ENCODE data around the gene ANO6.
"Not testable (repeated sequence)": the region's sequence is repeated elsewhere in the genome, so short reads cannot be mapped to it uniquely, and the experiment has no call there.

The ANO6 gene

GRCh38 chr12:45242180-45242579 lies 26.3 kb downstream of the ANO6 start:
- DNase-seq = no peak

- DNase-seq = no peak
Measured at GRCh38 chr12:45243963-45244362, 28.1 kb downstream of the ANO6 start.

GRCh38 chr12:45244561-45245343 lies 28.9 kb downstream of the ANO6 start:
- no peak for DNase-seq

GRCh38 chr12:45246236-45246635 lies 30.3 kb downstream of the ANO6 start:
- DNase-seq = no peak

GRCh38 chr12:45247589-45247988 lies 31.7 kb downstream of the ANO6 start:
- DNase-seq = no peak

- no peak for DNase-seq
Measured at GRCh38 chr12:45248095-45248494, 32.2 kb downstream of the ANO6 start.

- DNase-seq = no peak
Measured at GRCh38 chr12:45254254-45254653, 38.4 kb downstream of the ANO6 start.

- no peak for DNase-seq
Measured at GRCh38 chr12:45256721-45257120, 40.8 kb downstream of the ANO6 start.

GRCh38 chr12:45257185-45257930 lies 41.5 kb downstream of the ANO6 start:
- no peak for DNase-seq

GRCh38 chr12:45259675-45260074 lies 43.8 kb downstream of the ANO6 start:
- DNase-seq = no peak

- DNase-seq = no peak
Measured at GRCh38 chr12:45260104-45260815, 44.4 kb downstream of the ANO6 start.

- no peak for DNase-seq
Measured at GRCh38 chr12:45260854-45261253, 45.0 kb downstream of the ANO6 start.

- DNase-seq = not testable (repeated sequence)
Measured at GRCh38 chr12:45262185-45262584, 46.3 kb downstream of the ANO6 start.

GRCh38 chr12:45263587-45263986 lies 47.7 kb downstream of the ANO6 start:
- DNase-seq = no peak

- peak; percentile 30 for DNase-seq
Measured at GRCh38 chr12:45268672-45269411, 52.9 kb downstream of the ANO6 start.

- no peak for DNase-seq
Measured at GRCh38 chr12:45269412-45269751, 53.5 kb downstream of the ANO6 start.

- no peak for DNase-seq
Measured at GRCh38 chr12:45270951-45271350, 55.1 kb downstream of the ANO6 start.

- DNase-seq = no peak
Measured at GRCh38 chr12:45273717-45274271, 57.9 kb downstream of the ANO6 start.

- no peak for DNase-seq
Measured at GRCh38 chr12:45276154-45276755, 60.4 kb downstream of the ANO6 start.

- DNase-seq = no peak
Measured at GRCh38 chr12:45278447-45278846, 62.6 kb downstream of the ANO6 start.

GRCh38 chr12:45279931-45280830 lies 64.3 kb downstream of the ANO6 start:
- DNase-seq = no peak

All from NCI-H1092 (cell line).